ENCODE results near the gene KCNN4. TPM values are rescaled to one million over a fixed set of nuclear protein-coding genes. Genes with fewer than 3 reads are reported as not detected.
A peak's percentile ranks its signal among the peaks of the same experiment; 100 is the strongest.
"Not testable (repeated sequence)": the region's sequence is repeated elsewhere in the genome, so short reads cannot be mapped to it uniquely, and the experiment has no call there.

The KCNN4 gene
- total RNA-seq = 1 to 10 TPM in 3 of 4 donors, not detected in 1; 1.1 to 4.1 (median 1.7) TPM

DNA sequence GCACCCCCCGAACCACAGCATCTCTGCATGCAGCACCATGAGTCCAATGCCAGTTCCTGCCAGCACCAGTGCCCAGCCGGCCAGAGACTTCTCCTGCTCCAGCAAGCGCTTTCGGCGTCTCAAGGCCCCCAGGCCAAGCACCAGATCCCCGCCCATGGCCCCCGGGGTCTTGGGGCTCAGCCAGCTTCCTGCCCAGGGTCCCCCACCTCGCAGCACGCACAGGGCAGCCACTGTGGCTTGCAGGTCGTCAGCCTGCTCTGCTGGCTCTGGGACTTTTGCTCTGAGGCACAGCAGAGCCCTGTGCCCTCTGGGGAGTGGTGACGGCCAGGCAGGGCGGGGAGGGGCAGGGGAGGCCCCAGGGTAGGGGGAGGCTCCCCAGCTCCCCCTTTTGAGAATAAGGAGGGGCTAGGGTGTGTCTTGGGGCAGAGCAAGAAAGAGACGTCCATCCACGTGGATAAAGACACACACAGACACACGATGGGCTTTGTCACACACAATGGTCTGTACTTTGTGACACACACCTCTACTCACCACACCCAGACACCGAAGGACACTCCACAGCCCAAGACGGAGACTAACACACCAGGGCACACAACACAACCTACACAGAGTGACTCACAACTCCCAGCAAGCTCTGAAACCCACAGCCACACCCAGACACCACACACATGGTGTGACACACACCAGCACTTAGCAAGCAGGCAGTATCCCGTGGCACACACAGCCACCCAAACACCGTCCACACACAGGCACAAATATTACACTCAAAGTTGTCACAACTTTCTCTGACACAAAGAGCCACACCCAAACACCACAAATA is at the start of gene KCNN4:
KCNN4 (minus strand) TSS at position 268 of the 820 bp plus-strand sequence; CDS start at position 156, 112 bp downstream.
- no peak within 1 kb of the TSS for H3K4me3 ChIP-seq
- no peak for TF ChIP-seq POLR2A (IDR thresholded peaks at IDR 0.05)
- no peak for DNase-seq
- no peaks in the 10 kb centered on the region for H3K36me3 ChIP-seq
- peaks cover 0 to 8% (median 2%) of the 10 kb centered on the region in 3 donors for H3K27me3 ChIP-seq
- no peaks in the 10 kb centered on the region for H3K4me1 ChIP-seq
- intact Hi-C loops (cut with DNase I; ENCODE audit: low total_unique reads) = no loop called here
- H3K9me3 ChIP-seq = no peaks in the 10 kb centered on the region
- no peak within 1 kb of the TSS for H3K27ac ChIP-seq
- no peak for ATAC-seq
- in situ Hi-C loops (cut with MboI; ENCODE audit: low sequenced_read_pairs in 4 of 4) = loop anchor here in 1 of 4 donors (5.0 kb wide), 1 partner anchor 34 kb away; no protein-coding TSS in a partner anchor

DNA sequence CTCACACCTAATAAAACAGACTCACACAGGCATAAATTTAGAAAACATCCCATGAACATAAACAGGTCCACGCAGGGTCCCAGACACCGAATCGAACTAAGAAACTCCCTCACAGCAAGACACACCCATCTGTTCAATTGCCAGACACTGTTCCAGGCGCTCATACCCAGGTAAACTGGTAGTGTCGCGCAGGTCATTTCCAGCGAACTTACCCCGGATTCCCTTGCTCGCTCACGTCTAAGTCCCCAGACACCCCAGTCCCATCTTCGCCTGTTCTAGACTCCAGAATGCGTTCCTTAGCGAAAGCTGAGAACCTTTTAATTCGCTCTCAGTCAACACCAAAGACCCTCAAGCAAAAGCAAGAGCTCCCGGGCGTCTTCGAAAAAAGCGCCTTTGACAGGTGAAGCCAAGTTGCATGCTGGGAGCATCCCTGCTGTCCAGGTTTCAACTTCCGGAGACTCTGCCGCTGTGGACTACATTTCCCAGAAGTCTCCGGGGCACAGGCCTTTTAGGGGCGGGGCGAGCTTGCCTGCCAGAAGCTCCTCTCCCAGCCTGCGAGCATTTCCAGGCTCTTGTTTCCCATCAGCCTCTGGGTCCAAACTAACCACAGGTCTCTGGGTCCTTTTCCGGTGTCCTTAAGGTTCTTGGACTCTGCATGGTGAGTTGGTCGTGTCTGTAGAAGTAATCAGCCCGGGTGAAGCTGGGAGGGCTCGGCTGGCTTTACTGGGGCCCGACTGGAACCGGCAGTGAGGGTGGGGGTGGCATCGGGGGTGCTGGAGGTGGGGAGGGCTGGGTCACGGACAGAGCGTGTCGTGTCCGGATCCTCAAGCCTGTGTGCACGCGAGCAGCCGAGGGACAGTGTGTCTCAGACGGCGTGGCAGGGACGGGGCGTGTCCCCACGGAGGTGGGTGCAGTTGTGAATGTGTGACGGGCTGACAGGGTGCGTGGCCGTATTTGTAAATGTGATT is 46.3 kb upstream of the KCNN4 start, which contains the start of gene ZNF283:
ZNF283 (plus strand) TSS at position 535 of the 968 bp plus-strand sequence. CDS start 6,184 bp downstream, outside the sequence.
- peak within 1 kb of the TSS; percentile 65 to 80 (median 72) for H3K4me3 ChIP-seq
- ATAC-seq (peak; percentile 99 to 100), DNase-seq (peak; percentile 79 to 85)
- H3K27me3 ChIP-seq = peaks cover 0 to 1% (median 0%) of the 10 kb centered on the region in 3 donors
- H3K27ac ChIP-seq = peak within 1 kb of the TSS; percentile 71 to 77 (median 72)
- intact Hi-C loops (cut with DNase I; ENCODE audit: low total_unique reads) (loop anchor here (1.0 to 5.0 kb wide), 6 partner anchors 176 to 815 kb away; partner anchors contain the start of genes PVR, ZNF112, ZNF180 and ZNF224), in situ Hi-C loops (cut with MboI; ENCODE audit: low sequenced_read_pairs in 4 of 4) (loop anchor here in 1 of 4 donors (10.0 kb wide), 1 partner anchor 128 kb away; the partner anchor contains the start of gene ZNF221)
- peaks cover 7 to 41% of the 10 kb centered on the region in 2 donors for H3K36me3 ChIP-seq
- peaks cover 4 to 6% of the 10 kb centered on the region in 2 donors for H3K4me1 ChIP-seq
- H3K9me3 ChIP-seq = no peaks in the 10 kb centered on the region
- TF ChIP-seq, protein P1, sequence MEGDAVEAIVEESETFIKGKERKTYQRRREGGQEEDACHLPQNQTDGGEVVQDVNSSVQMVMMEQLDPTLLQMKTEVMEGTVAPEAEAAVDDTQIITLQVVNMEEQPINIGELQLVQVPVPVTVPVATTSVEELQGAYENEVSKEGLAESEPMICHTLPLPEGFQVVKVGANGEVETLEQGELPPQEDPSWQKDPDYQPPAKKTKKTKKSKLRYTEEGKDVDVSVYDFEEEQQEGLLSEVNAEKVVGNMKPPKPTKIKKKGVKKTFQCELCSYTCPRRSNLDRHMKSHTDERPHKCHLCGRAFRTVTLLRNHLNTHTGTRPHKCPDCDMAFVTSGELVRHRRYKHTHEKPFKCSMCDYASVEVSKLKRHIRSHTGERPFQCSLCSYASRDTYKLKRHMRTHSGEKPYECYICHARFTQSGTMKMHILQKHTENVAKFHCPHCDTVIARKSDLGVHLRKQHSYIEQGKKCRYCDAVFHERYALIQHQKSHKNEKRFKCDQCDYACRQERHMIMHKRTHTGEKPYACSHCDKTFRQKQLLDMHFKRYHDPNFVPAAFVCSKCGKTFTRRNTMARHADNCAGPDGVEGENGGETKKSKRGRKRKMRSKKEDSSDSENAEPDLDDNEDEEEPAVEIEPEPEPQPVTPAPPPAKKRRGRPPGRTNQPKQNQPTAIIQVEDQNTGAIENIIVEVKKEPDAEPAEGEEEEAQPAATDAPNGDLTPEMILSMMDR (IDR thresholded peaks at IDR 0.05 in 4 of 5, conservative IDR thresholded peaks at IDR 0.05 in 1 of 5) = no peak
- TF ChIP-seq POLR2A (IDR thresholded peaks at IDR 0.05) = no peak

DNA sequence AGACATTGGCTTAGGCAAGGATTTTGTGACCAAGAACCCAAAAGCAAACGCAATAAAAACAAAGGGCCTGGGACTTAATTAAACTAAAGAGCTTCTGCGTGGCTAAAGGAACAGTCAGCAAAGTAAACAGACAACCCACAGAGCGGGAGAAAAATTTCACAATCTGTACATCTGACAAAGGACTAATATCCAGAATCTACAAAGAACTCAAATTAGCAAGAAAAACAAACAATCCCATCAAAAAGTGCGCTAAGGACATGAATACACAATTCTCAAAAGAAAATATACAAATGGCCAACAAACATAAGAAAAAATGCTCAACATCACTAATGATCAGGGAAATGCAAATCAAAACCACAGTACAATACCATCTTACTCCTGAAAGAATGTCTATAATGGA is 43.8 kb upstream of the KCNN4 start:
- intact Hi-C loops (cut with DNase I; ENCODE audit: low total_unique reads) = not testable (repeated sequence)

DNA sequence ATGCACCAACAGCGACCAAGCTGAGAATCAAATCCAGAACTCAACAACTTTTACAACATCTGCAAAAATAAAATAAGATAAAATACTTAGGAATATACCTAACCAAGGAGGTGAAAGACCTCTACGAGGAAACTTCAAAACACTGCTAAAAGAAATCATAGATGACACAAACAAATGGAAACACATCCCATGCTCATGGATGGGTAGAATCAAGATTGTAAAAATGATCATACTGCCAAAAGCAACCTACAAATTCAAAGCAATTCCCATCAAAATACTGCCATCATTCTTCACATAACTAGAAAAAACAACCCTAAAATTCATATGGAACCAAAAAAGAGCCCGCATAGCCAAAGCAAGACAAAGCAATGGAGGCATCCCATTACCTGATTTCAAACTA is 43.1 kb upstream of the KCNN4 start:
- in situ Hi-C loops (cut with MboI; ENCODE audit: low sequenced_read_pairs in 4 of 4) = loop anchor here in 1 of 4 donors (10.0 kb wide), 1 partner anchor 131 kb away; the partner anchor contains the start of gene ZNF221
- H3K4me1 ChIP-seq; ATAC-seq; H3K27ac ChIP-seq; H3K36me3 ChIP-seq; H3K9me3 ChIP-seq; H3K4me3 ChIP-seq; DNase-seq; intact Hi-C loops (cut with DNase I; ENCODE audit: low total_unique reads): not testable (repeated sequence)
- H3K27me3 ChIP-seq = peaks cover 10 to 26% (median 11%) of the 10 kb centered on the region in 3 donors

More for the DNA sequence above, 43.8 kb upstream of the KCNN4 start:
- Histone ChIP-seq H3K36me3 (peaks cover 0 to 16% of the 10 kb centered on the region in 2 donors), H3K27me3 (peaks cover 10 to 23% (median 11%) of the 10 kb centered on the region in 3 donors)
- H3K9me3 ChIP-seq, H3K27ac ChIP-seq, ATAC-seq, DNase-seq, H3K4me1 ChIP-seq, H3K4me3 ChIP-seq: not testable (repeated sequence)
- in situ Hi-C loops (cut with MboI; ENCODE audit: low sequenced_read_pairs in 4 of 4) = loop anchor here in 1 of 4 donors (10.0 kb wide), 1 partner anchor 130 kb away; the partner anchor contains the start of gene ZNF221

DNA sequence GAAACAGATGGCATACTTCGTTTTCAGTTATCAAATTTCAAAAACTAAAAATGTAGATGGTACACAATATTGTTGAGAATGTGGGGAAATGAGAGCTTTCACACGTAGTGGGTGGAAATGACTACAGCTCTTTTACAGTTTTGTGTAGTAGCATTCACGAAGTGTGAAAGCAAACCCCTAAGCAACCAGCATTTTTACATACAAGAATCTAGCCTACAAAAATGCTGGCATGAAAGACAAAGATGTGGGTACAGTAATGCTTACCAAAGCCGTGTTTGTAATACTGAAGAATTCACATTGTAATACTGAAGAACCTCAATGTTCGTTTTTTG is 40.1 kb upstream of the KCNN4 start:
- intact Hi-C loops (cut with DNase I; ENCODE audit: low total_unique reads) = no loop called here
- H3K9me3 ChIP-seq = no peaks in the 10 kb centered on the region
- H3K4me1 ChIP-seq = peaks cover 0 to 4% of the 10 kb centered on the region in 2 donors
- peak overlapping the region; percentile 39 to 48 (median 44) for H3K4me3 ChIP-seq
- in situ Hi-C loops (cut with MboI; ENCODE audit: low sequenced_read_pairs in 4 of 4) = loop anchor here in 1 of 4 donors (10.0 kb wide), 1 partner anchor 134 kb away; the partner anchor contains the start of gene ZNF221
- TF ChIP-seq POLR2A (IDR thresholded peaks at IDR 0.05) = no peak
- TF ChIP-seq, protein P1 (IDR thresholded peaks at IDR 0.05 in 4 of 5, conservative IDR thresholded peaks at IDR 0.05 in 1 of 5) = no peak
- DNase-seq (no peak), ATAC-seq (no peak)
- H3K36me3 ChIP-seq = no peaks in the 10 kb centered on the region
- H3K27me3 ChIP-seq = peaks cover 10 to 26% (median 11%) of the 10 kb centered on the region in 3 donors
- H3K27ac ChIP-seq = no peak overlapping the region

All from gastrocnemius medialis (tissue), 4 donors.